Trophoblast cell (in vitro differentiated cells and primary cell): ENCODE results near the gene SLC22A16.

Source experiments
- DNase-seq, 2 donors: peaks; one replicate each; pipeline ENCODE4 v3.0.0-alpha.2; 2016
- H2AFZ ChIP-seq: 2 replicates; pipeline ENCODE4 v1.6.1; 2013; ENCODE audit warnings: low read length, moderate library complexity, mild to moderate bottlenecking; ENCODE audit not compliant: insufficient read depth, poor library complexity
- H2AK5ac ChIP-seq: 2 replicates; pipeline ENCODE4 v1.6.1; 2013; ENCODE audit warnings: mild to moderate bottlenecking, low read length
- H2BK120ac ChIP-seq: 2 replicates; pipeline ENCODE4 v1.6.1; 2013; ENCODE audit warnings: low read length, mild to moderate bottlenecking, moderate library complexity; ENCODE audit not compliant: insufficient read depth, poor library complexity
- H2BK12ac ChIP-seq: 2 replicates; pipeline ENCODE4 v1.6.1; 2013; ENCODE audit warnings: mild to moderate bottlenecking, low read length, moderate library complexity
- H2BK5ac ChIP-seq: 2 replicates; pipeline ENCODE4 v1.6.1; 2013; ENCODE audit warnings: low read length, low read depth, moderate library complexity, mild to moderate bottlenecking; ENCODE audit not compliant: poor library complexity
- H3K14ac ChIP-seq: 2 replicates; pipeline ENCODE4 v1.6.1; 2013; ENCODE audit warnings: mild to moderate bottlenecking, low read length
- H3K18ac ChIP-seq: 2 replicates; pipeline ENCODE4 v1.6.1; 2013; ENCODE audit warnings: mild to moderate bottlenecking, low read length
- H3K23ac ChIP-seq: 2 replicates; pipeline ENCODE4 v1.6.1; 2013; ENCODE audit warnings: low read length
- H3K27ac ChIP-seq: 2 replicates; pipeline ENCODE4 v1.5.1; 2013; ENCODE audit warnings: low read depth, mild to moderate bottlenecking, inconsistent platforms, low read length, moderate library complexity
- H3K27me3 ChIP-seq: 2 replicates; pipeline ENCODE4 v1.6.1; 2013; ENCODE audit warnings: inconsistent platforms, mild to moderate bottlenecking, low read length, moderate library complexity; ENCODE audit not compliant: insufficient read depth
- H3K36me3 ChIP-seq, 2 experiments: 1 replicate in 1 of 2; 2 replicates in 1 of 2; pipeline ENCODE4 v1.6.1; 2013; ENCODE audit warnings: low read length in 2 of 2, mild to moderate bottlenecking in 2 of 2, moderate library complexity in 1 of 2; ENCODE audit not compliant: insufficient read depth in 2 of 2, control insufficient read depth in 1 of 2
- H3K4ac ChIP-seq: 2 replicates; pipeline ENCODE4 v1.6.1; 2013; ENCODE audit warnings: low read depth, mild to moderate bottlenecking, low read length, moderate library complexity
- H3K4me1 ChIP-seq, 2 experiments: 1 replicate in 1 of 2; 2 replicates in 1 of 2; pipeline ENCODE4 v1.6.1; 2013; ENCODE audit warnings: low read length in 2 of 2, mild to moderate bottlenecking in 2 of 2, moderate library complexity in 1 of 2; ENCODE audit not compliant: insufficient read depth in 2 of 2, control insufficient read depth in 1 of 2
- H3K4me2 ChIP-seq: 2 replicates; pipeline ENCODE4 v1.6.1; 2013; ENCODE audit warnings: inconsistent platforms, mild to moderate bottlenecking, low read length, moderate library complexity
- H3K4me3 ChIP-seq: 2 replicates; pipeline ENCODE4 v1.5.1; 2013; ENCODE audit warnings: mild to moderate bottlenecking, low read depth, low read length, inconsistent platforms
- H3K79me1 ChIP-seq: one replicate; pipeline ENCODE4 v1.6.1; 2013; ENCODE audit warnings: low read length
- H3K79me2 ChIP-seq: 2 replicates; pipeline ENCODE4 v1.6.1; 2013; ENCODE audit warnings: low read length, mild to moderate bottlenecking; ENCODE audit not compliant: control insufficient read depth, insufficient read depth, poor library complexity
- H3K9ac ChIP-seq: 2 replicates; pipeline ENCODE4 v1.6.1; 2013; ENCODE audit warnings: mild to moderate bottlenecking, low read length
- H3K9me3 ChIP-seq: 2 replicates; pipeline ENCODE4 v1.6.1; 2013; ENCODE audit warnings: low read depth, mild to moderate bottlenecking, control low read depth, inconsistent platforms, low read length; ENCODE audit not compliant: insufficient read depth
- H4K12ac ChIP-seq: 2 replicates; pipeline ENCODE4 v1.6.1; 2013; ENCODE audit warnings: low read depth, mild to moderate bottlenecking, low read length, moderate library complexity
- H4K8ac ChIP-seq: 2 replicates; pipeline ENCODE4 v1.6.1; 2013; ENCODE audit warnings: low read depth, mild to moderate bottlenecking, low read length, moderate library complexity
- H4K91ac ChIP-seq: one replicate; pipeline ENCODE4 v1.6.1; 2013; ENCODE audit warnings: low read depth, mild to moderate bottlenecking, low read length, moderate library complexity
- WGBS: extraction: QIAGEN DNeasy Blood & Tissue Kit; methylation state at CpG from one replicate; pipeline ENCODE4 v1.1.7; 2013; ENCODE audit warnings: missing lambda C conversion rate; ENCODE audit not compliant: insufficient read length, insufficient coverage; ENCODE audit errors: extremely low coverage; 5-methylcytosine and 5-hydroxymethylcytosine counted together

Gene SLC22A16

DNA sequence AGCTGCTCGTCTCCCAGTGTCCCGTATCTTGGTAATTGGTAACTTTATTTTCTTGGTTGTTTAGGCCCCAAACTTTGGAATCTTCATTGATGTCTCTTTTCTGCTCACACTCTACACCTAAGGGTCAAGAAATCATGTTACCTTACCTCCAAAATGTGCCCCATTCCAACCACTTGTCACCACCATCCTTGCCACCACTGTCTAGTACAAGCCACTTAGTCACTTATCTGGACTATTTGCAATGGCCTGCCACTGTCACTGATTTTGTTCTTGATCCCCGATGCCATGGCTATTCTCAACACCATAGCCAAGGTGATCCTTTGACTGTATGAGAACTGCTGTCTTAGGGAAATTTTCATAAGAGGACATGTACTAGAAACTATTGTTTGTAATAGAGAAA is 46.0 kb upstream of the SLC22A16 start:
- no peak overlapping the region for H3K4me3 ChIP-seq
- no peaks in the 10 kb centered on the region for H3K36me3 ChIP-seq
- no peaks in the 10 kb centered on the region for H3K27me3 ChIP-seq
- no peak overlapping the region for H3K4ac ChIP-seq
- H3K4me1 ChIP-seq, result no peaks in the 10 kb centered on the region
- no CpG with 5 or more reads among the region's 3 CpGs for WGBS
- no peak overlapping the region for H2AFZ ChIP-seq
- no peak overlapping the region for H2BK12ac ChIP-seq
- H3K23ac ChIP-seq, result no peak overlapping the region
- H3K79me2 ChIP-seq, result no peaks in the 10 kb centered on the region
- H4K12ac ChIP-seq, result no peak overlapping the region
- no peak overlapping the region for H2BK5ac ChIP-seq
- no peaks in the 10 kb centered on the region for H3K9me3 ChIP-seq
- no peak overlapping the region for H3K9ac ChIP-seq
- H2AK5ac ChIP-seq, result no peak overlapping the region
- H3K4me2 ChIP-seq, result no peak overlapping the region
- H3K79me1 ChIP-seq, result no peaks in the 10 kb centered on the region
- H3K14ac ChIP-seq, result no peak overlapping the region
- no peak overlapping the region for H3K27ac ChIP-seq
- no peak for DNase-seq
- H3K18ac ChIP-seq, result no peak overlapping the region
- no peak overlapping the region for H4K91ac ChIP-seq
- no peak overlapping the region for H4K8ac ChIP-seq
- no peak overlapping the region for H2BK120ac ChIP-seq

DNA sequence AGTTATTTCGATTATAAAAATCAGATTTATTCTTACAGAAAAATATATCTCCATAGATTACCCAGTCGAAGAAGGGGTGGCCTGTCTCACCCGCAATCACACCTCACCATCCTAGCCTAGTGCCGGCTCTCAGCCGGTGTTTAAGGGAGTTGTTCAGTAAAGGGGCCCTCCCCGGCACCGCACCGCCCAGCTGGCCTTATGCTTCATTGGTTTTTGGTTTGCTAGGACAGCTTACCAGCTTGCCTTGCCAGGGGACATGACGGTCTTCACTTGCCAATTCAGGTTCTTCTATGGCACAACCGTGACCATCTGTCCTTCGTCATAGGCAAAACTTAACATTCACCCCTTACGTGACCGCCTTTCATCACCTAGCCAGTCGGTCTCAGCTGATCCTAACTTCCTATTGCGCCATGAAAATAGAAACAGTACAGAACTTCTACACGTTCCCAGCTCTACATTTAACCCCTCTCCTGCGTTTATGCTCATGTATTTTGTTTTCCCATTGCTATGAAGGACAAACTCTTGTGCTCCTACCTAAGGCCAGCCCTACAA is 44.7 kb upstream of the SLC22A16 start:
- H2BK120ac ChIP-seq, result no peak overlapping the region
- no peaks in the 10 kb centered on the region for H3K79me1 ChIP-seq
- no peak overlapping the region for H2AFZ ChIP-seq
- no peaks in the 10 kb centered on the region for H3K36me3 ChIP-seq
- no peak overlapping the region for H3K4me3 ChIP-seq
- H3K14ac ChIP-seq, result no peak overlapping the region
- H3K27ac ChIP-seq, result no peak overlapping the region
- no peak overlapping the region for H3K4me2 ChIP-seq
- no peak overlapping the region for H2AK5ac ChIP-seq
- H3K4me1 ChIP-seq, result no peaks in the 10 kb centered on the region
- WGBS, result no CpG with 5 or more reads among the region's 17 CpGs
- DNase-seq, result no peak
- no peak overlapping the region for H3K9ac ChIP-seq
- no peak overlapping the region for H2BK5ac ChIP-seq
- H3K27me3 ChIP-seq, result no peaks in the 10 kb centered on the region
- no peak overlapping the region for H3K18ac ChIP-seq
- no peak overlapping the region for H4K12ac ChIP-seq
- no peak overlapping the region for H3K23ac ChIP-seq
- no peak overlapping the region for H2BK12ac ChIP-seq
- no peaks in the 10 kb centered on the region for H3K9me3 ChIP-seq
- H4K91ac ChIP-seq, result no peak overlapping the region
- no peak overlapping the region for H4K8ac ChIP-seq
- no peak overlapping the region for H3K4ac ChIP-seq
- no peaks in the 10 kb centered on the region for H3K79me2 ChIP-seq

DNA sequence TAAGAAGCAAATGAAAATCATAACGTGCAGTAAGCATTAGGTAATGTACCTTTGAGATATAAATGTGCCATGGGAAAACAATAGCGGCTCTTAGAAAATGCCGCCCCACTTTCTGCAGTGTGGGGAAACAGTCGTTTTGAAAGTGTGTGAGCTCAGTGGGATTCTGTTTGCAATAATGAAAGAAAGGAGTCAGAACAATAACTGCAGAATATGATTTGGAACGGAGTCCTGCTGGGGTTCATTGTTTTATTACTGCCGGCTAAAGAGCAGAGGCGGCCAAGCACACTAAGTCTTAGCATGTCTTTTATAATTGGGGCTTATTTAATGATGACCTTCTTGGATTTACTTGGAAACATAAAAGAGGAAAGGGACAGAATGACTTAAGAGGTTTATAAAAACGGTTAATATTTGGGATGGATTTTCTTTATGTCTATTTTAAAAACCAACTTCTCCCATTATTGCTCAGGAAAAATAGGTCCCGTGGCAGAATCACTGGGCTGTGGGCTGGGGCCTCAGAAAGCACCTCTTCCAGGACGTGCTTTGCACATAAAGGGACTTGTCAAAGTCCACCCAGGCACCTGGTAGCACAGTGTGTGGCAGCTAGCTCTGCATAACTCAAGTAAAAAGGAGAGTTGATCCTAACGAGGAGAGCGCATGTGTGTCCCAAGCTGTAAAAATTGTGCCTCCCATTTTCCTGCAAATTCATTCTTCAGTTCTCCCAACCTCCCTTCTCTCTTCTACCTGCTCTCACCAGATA is 44.0 kb upstream of the SLC22A16 start:
- Histone ChIP-seq H4K91ac (no peak overlapping the region), H3K27me3 (no peaks in the 10 kb centered on the region), H3K27ac (no peak overlapping the region), H3K9ac (no peak overlapping the region), H3K79me1 (no peaks in the 10 kb centered on the region), H4K12ac (no peak overlapping the region), H3K4ac (no peak overlapping the region), H2BK5ac (no peak overlapping the region), H3K4me1 (no peaks in the 10 kb centered on the region), H2BK120ac (no peak overlapping the region), H3K9me3 (no peaks in the 10 kb centered on the region), H3K23ac (no peak overlapping the region), H2BK12ac (no peak overlapping the region), H3K4me3 (no peak overlapping the region), H3K4me2 (no peak overlapping the region), H4K8ac (no peak overlapping the region), H2AFZ (no peak overlapping the region), H3K14ac (no peak overlapping the region), H2AK5ac (no peak overlapping the region), H3K18ac (no peak overlapping the region), H3K36me3 (no peaks in the 10 kb centered on the region), H3K79me2 (no peaks in the 10 kb centered on the region)
- WGBS, result 100% methylated on average over 1 of the region's 12 CpGs
- no peak for DNase-seq

DNA sequence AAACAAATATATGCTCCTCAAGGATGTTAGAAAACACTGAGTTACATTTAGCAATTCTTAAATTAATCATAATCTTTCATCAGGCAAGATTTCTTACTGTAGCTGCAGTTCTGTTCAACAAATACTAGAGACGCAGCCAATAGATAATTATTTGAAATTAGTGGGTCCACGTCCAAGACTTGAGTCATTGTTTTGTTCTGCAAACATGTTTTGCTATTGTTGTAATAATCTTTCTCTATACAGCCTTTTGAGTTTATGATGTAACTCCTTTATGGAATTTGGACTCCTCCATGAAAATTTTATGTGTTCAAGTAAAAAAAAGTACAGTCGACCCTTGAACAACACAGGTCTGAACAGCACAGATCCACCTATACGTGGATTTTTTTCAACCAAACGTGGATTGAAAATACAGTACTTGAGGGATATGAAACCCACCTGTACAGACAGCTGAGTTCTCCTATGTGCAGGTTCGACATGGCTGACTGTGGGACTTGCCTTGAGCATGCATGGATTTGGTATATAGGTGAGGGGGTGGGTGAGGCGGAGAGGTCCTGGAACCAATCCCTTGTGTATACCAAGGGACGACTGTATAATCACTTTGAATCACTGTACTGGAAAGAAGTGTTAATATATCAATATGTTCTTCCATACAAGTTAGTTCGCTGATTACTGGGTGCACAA is 41.3 kb upstream of the SLC22A16 start:
- Histone ChIP-seq H3K18ac (no peak overlapping the region), H3K14ac (no peak overlapping the region), H2BK120ac (no peak overlapping the region), H2AFZ (no peak overlapping the region), H3K4me1 (no peaks in the 10 kb centered on the region), H4K91ac (no peak overlapping the region), H3K9ac (no peak overlapping the region), H4K12ac (no peak overlapping the region), H3K4me3 (no peak overlapping the region), H3K36me3 (no peaks in the 10 kb centered on the region), H3K79me1 (no peaks in the 10 kb centered on the region), H2BK12ac (no peak overlapping the region), H3K79me2 (no peaks in the 10 kb centered on the region), H4K8ac (no peak overlapping the region), H2BK5ac (no peak overlapping the region), H3K4ac (no peak overlapping the region), H3K27me3 (no peaks in the 10 kb centered on the region), H3K9me3 (no peaks in the 10 kb centered on the region), H3K27ac (no peak overlapping the region), H3K23ac (no peak overlapping the region), H3K4me2 (no peak overlapping the region), H2AK5ac (no peak overlapping the region)
- no peak for DNase-seq
- WGBS, result no CpG with 5 or more reads among the region's 9 CpGs
